ENCODE results near the gene VAV1. TPM values are rescaled to one million over a fixed set of nuclear protein-coding genes. Genes with fewer than 3 reads are reported as not detected.
A peak's percentile ranks its signal among the peaks of the same experiment; 100 is the strongest.

VAV1 gene
- total and polyA plus RNA-seq, 2 donors from 2014 or later: 0.90 to 15.5 TPM

DNA sequence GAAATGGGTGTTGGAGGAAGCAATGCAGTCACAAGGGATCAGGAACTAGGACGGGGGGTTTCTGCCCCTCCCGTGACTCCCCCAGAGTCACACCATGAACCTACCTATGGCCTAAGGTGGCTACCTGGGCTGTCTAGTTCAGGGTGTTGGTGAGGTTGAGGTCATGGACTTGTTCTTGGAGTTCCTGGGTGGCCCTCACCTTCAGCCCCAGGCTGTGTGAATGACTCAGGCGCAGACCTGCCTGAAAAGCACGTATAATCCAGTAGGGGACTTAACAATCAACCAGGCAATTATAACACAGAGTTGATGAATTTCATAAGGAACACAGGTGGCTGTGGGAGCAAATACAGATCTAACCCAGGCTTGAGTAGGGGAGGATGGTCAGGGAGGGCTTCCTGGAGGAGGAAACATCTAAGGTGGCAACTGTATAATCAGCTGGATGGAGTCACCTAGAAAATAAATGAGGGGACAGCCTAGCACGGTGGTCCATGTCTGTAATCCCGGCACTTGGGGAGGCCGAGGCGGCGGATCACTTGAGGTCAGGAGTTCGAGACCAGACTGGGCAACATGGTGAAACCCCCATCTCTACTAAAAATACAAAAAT lies 89.3 kb downstream of the VAV1 start:
- no peak overlapping the region for H3K27ac ChIP-seq (ENCODE audit: low read depth in 2 of 2, low read length in 2 of 2)
- no peaks in the 10 kb centered on the region for H3K4me1 ChIP-seq (ENCODE audit: control insufficient read depth in 2 of 3, insufficient read depth in 2 of 3, low read depth in 1 of 3, low read length in 3 of 3)
- intact Hi-C loops (cut with DNase I): loop anchor here (10.0 kb wide), 1 partner anchor 237 kb away; no protein-coding TSS in a partner anchor
- FAIRE-seq: no peak
- no peak for DNase-seq
- TF ChIP-seq, protein P1, sequence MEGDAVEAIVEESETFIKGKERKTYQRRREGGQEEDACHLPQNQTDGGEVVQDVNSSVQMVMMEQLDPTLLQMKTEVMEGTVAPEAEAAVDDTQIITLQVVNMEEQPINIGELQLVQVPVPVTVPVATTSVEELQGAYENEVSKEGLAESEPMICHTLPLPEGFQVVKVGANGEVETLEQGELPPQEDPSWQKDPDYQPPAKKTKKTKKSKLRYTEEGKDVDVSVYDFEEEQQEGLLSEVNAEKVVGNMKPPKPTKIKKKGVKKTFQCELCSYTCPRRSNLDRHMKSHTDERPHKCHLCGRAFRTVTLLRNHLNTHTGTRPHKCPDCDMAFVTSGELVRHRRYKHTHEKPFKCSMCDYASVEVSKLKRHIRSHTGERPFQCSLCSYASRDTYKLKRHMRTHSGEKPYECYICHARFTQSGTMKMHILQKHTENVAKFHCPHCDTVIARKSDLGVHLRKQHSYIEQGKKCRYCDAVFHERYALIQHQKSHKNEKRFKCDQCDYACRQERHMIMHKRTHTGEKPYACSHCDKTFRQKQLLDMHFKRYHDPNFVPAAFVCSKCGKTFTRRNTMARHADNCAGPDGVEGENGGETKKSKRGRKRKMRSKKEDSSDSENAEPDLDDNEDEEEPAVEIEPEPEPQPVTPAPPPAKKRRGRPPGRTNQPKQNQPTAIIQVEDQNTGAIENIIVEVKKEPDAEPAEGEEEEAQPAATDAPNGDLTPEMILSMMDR (IDR thresholded peaks at IDR 0.05; ENCODE audit: borderline replicate concordance, extremely low read depth, insufficient read depth): no peak
- no peaks in the 10 kb centered on the region for H3K27me3 ChIP-seq (ENCODE audit: control insufficient read depth, insufficient read depth, low read length)
- no peaks in the 10 kb centered on the region for H3K36me3 ChIP-seq (ENCODE audit: control insufficient read depth in 2 of 3, insufficient read depth in 3 of 3, low read length in 3 of 3)
- no peaks in the 10 kb centered on the region for H3K9me3 ChIP-seq (ENCODE audit: control insufficient read depth in 2 of 3, insufficient read depth in 1 of 3, low read length in 3 of 3)
- H3K4me3 ChIP-seq (ENCODE audit: low read length in 3 of 3): no peak overlapping the region
- H3K9ac ChIP-seq (ENCODE audit: low read length in 3 of 3): no peak overlapping the region

DNA sequence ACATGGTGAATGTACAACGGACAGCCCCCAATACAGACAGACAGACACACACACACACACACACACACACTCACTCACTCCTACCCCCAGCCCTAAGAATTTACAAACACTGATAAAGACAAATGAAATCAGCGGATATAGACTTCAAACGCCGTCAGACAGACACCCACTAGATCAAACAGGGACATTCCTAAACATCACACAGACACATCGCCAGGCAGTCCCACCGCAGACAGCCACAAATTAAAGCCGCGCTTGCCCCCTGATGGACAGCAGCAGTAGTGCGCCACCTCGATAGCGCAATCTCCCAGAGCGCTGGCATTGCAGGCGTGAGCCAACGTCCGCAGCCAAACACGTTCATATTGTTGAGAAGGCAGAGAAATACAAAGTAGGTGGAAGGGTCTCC lies 90.2 kb downstream of the VAV1 start:
- H3K9ac ChIP-seq (ENCODE audit: low read length in 3 of 3): no peak overlapping the region
- intact Hi-C loops (cut with DNase I): loop anchor here (10.0 kb wide), 1 partner anchor 238 kb away; no protein-coding TSS in a partner anchor
- DNase-seq (peak; percentile 86 to 92 (median 88)), FAIRE-seq (no peak)
- no peaks in the 10 kb centered on the region for H3K27me3 ChIP-seq (ENCODE audit: control insufficient read depth, insufficient read depth, low read length)
- no peaks in the 10 kb centered on the region for H3K9me3 ChIP-seq (ENCODE audit: control insufficient read depth in 2 of 3, insufficient read depth in 1 of 3, low read length in 3 of 3)
- H3K4me1 ChIP-seq (ENCODE audit: control insufficient read depth in 2 of 3, insufficient read depth in 2 of 3, low read depth in 1 of 3, low read length in 3 of 3): no peaks in the 10 kb centered on the region
- no peaks in the 10 kb centered on the region for H3K36me3 ChIP-seq (ENCODE audit: control insufficient read depth in 2 of 3, insufficient read depth in 3 of 3, low read length in 3 of 3)
- H3K27ac ChIP-seq (ENCODE audit: low read depth in 2 of 2, low read length in 2 of 2): no peak overlapping the region
- TF ChIP-seq, protein P1 (IDR thresholded peaks at IDR 0.05; ENCODE audit: borderline replicate concordance, extremely low read depth, insufficient read depth): peak; percentile 83
- no peak overlapping the region for H3K4me3 ChIP-seq (ENCODE audit: low read length in 3 of 3)

DNA sequence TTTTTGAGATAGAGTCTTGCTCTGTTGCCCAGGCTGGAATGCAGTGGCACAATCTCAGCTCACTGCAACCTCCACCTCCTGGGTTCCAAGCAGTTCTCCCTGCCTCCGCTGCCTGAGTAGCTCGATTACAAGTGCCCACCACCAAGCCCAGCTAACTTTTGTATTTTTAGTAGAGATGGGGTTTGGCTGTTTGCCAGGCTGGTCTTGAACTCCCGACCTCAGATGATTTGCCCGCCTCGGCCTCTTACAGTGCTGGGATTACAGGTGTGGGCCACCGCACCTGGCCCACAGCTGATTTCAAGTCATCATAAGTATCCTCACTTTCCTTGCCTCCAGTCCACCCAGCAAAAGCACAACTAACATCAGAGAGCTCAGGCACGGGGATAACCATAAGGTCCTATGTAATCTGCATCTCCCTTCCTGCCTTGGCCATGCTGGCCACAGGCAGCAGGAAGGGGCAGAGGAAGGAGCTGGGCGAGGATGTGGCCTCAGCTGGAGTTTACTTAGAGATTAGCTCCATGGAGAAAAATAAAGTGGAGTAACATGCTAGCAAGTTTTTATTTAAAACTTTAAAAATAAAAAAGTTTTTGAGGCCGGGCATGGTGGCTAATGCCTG lies 91.9 kb downstream of the VAV1 start:
- FAIRE-seq (no peak), DNase-seq (no peak)
- Histone ChIP-seq H3K27me3 (ENCODE audit: control insufficient read depth, insufficient read depth, low read length) (no peaks in the 10 kb centered on the region), H3K36me3 (ENCODE audit: control insufficient read depth in 2 of 3, insufficient read depth in 3 of 3, low read length in 3 of 3) (no peaks in the 10 kb centered on the region), H3K27ac (ENCODE audit: low read depth in 2 of 2, low read length in 2 of 2) (no peak overlapping the region), H3K4me3 (ENCODE audit: low read length in 3 of 3) (no peak overlapping the region), H3K9ac (ENCODE audit: low read length in 3 of 3) (no peak overlapping the region), H3K4me1 (ENCODE audit: control insufficient read depth in 2 of 3, insufficient read depth in 2 of 3, low read depth in 1 of 3, low read length in 3 of 3) (no peaks in the 10 kb centered on the region), H3K9me3 (ENCODE audit: control insufficient read depth in 2 of 3, insufficient read depth in 1 of 3, low read length in 3 of 3) (no peaks in the 10 kb centered on the region)
- intact Hi-C loops (cut with DNase I): loop anchor here (10.0 kb wide), 1 partner anchor 240 kb away; no protein-coding TSS in a partner anchor
- TF ChIP-seq, protein P1 (IDR thresholded peaks at IDR 0.05; ENCODE audit: borderline replicate concordance, extremely low read depth, insufficient read depth): no peak
